ENCODE measurements around the gene RNF144A.

RNF144A gene

GRCh38 chr2:7044253-7045250 is 127.3 kb downstream of the RNF144A start:
- peak; percentile 28 for DNase-seq (ENCODE audit: low read depth)

- no peak for DNase-seq (ENCODE audit: low read depth)
These were observed 128.7 kb downstream of the RNF144A start for GRCh38 chr2:7045601-7046590.

GRCh38 chr2:7047661-7048060 is 130.4 kb downstream of the RNF144A start:
- no peak for DNase-seq (ENCODE audit: low read depth)

- no peak for DNase-seq (ENCODE audit: low read depth)
These were observed 131.6 kb downstream of the RNF144A start for GRCh38 chr2:7048762-7049294.

DNA sequence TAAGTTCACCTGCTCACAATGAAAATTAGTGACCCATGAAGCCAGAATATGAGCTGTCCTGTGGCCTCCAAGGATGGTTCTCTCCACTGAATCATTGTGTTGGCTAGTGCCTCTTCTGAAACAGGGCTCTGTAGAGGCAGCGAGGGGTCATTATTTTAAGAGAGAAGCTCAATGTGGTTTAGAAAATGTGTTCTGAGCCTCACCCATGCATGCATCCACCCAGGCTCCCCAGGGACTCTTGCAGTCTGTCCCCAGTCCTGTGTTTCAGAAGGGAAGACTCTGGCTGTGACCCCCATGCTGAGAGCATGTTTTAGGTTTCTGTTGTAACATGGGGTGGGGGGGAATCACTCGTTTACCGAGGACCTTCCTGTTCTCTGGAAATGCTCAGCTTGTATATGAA is 135.2 kb downstream of the RNF144A start:
- DNase-seq (ENCODE audit: low read depth): no peak

GRCh38 chr2:7053650-7054265 is 136.5 kb downstream of the RNF144A start:
- DNase-seq (ENCODE audit: low read depth): no peak

DNA sequence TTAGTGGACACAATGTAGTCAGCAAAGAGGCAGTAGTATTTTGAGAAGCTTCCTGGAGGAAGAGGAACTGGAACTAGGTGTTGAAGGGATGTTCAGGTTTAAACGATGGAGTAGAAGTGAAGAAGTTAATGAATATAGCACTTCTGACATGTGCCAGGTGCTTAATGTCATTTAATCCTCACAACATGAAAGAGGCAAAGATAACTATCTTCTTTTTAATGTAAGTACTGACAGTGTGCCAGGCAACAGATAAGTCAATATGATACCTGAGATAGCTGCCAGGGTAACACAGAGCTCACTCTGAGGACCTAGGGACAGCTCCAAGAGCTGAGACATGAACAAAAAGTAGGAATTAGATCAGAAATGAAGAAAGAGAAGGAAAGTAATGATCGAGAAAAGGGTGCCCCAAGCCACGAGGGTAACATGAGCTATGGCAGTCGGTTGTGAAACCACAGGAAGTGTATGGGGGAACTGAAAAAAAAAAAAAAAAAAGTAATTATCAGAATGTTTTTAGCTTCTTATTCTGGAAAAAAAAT is 140.7 kb downstream of the RNF144A start:
- no peak for DNase-seq (ENCODE audit: low read depth)

DNA sequence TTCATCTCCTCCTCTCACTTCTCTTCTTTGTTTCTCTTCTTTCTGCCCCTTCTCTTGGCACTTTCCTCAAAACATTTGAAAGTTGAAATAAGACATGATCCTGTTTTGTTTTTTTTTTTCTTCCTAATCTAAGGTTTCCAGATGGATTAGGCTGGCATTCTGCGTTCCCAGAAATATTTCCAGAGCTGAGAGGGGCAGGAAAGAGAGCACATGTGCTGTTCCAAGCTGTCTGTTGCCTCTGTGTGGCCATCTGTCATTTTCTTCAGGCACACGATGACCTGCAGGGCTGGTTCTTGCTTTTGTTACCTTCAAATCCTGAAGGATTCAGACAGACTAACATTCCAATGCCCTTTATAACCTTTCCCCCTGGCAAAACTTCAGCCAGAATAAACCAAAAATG is 142.9 kb downstream of the RNF144A start:
- DNase-seq (ENCODE audit: low read depth): no peak

GRCh38 chr2:7060631-7061449 is 143.6 kb downstream of the RNF144A start:
- DNase-seq (ENCODE audit: low read depth): no peak

- no peak for DNase-seq (ENCODE audit: low read depth)
These were observed 144.2 kb downstream of the RNF144A start for GRCh38 chr2:7061450-7061789.

- no peak for DNase-seq (ENCODE audit: low read depth)
These were observed 144.7 kb downstream of the RNF144A start for GRCh38 chr2:7061921-7062320.

DNA sequence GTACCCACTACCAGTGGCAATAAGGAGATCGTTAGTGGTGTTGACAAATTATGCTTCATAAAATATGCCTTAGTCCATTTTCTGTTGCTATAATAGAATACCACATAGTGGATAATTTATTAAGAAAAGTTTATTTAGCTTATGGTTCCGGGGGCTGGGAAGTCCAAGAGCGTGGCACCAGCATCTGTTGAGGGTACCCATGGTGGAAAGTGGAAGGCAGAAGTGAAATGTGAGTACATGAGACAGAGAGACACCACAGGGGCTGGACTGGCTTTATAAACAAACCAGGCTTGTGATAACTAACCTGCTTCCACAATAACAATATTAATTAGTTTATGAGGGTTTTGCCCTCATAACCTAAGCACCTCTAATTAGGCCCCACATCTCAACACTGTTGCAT is 146.6 kb downstream of the RNF144A start:
- DNase-seq (ENCODE audit: low read depth): no peak

DNA sequence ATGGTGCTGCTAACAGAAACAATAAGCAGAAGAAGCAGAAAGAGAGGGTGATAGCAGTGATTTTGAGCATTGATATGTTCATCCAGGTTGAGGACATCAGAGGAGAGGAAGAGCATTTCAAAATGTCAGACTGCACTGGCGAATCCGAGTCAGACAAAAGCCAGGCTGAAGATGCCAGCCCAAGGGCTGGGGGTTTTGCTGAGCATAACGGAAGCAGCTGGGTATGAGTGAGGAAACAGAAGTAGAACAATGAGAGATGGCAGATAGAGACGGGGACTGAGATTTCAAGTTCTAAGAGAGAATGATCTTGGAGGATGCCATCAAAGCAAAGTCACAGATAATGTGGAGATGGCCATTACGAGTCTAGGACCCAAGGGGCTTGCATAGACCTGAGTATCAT is 151.2 kb downstream of the RNF144A start:
- no peak for DNase-seq (ENCODE audit: low read depth)

DNA sequence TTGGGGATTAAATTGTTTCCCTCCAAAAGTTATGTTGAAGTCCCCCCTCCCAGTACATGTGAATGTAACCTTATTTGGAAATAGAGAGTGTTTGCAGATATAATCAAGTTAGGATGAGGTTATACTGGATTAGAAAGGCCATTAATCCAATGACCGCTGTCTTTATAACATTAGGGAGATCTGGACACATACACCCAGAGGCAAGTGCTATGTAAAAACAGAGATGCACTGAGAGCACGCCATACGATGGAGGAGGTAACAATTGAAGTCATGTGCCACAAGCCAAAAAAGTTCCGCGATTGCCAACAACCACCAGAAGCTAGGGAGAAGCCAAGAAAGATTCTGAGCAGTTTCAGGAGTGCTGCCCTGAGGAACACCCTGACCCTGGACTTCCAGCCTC is 153.3 kb downstream of the RNF144A start:
- no peak for DNase-seq (ENCODE audit: low read depth)

DNA sequence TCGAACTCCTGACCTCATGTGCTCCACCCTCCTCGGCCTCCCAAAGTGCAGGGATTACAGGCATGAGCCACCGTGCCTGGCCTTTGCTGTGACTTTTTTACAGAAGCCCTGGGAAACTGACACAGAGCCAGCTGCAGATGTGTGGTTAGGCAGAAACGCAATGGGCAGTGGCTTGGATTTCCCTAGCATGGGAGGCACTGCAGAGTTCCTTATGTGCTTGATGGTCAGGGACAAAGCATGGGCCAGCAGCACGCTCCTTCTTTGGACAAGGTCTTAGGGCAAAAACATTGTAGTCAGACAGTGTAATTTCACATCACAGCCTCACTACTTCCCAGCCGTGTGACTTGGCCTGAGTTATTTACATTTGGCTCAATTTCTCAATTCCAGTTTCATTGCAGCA is 153.9 kb downstream of the RNF144A start:
- no peak for DNase-seq (ENCODE audit: low read depth)

DNA sequence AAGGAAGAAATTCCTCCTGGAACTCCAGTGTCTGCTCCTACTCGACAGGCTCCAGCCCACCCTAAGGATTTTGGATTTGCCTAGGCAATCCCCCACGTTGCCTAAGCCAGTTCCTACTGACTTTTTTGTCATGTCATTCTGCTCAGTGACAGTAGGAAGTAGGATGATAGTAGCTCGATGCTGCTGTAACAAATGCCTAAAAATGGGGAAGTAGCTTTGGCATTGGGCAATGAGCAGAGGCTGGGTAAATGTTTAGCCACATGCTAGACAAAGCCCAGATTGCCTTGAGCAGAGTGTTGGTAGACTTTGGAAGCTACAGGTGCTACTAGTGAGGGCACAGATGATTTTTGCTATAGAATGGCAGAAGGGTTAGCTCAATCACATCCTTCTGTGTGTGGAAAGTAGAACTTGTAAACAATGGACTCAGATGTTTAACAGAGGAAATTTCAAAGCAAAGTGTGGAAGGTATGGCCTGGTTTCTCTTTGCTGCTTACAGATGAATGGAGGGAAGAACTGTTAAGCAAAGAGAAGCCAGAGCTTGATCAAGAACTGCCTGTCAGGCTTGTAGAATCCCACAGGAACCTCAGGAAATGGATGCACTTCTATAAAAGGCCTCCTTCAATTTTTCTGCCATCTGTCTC is 154.8 kb downstream of the RNF144A start:
- DNase-seq (ENCODE audit: low read depth): no peak

DNA sequence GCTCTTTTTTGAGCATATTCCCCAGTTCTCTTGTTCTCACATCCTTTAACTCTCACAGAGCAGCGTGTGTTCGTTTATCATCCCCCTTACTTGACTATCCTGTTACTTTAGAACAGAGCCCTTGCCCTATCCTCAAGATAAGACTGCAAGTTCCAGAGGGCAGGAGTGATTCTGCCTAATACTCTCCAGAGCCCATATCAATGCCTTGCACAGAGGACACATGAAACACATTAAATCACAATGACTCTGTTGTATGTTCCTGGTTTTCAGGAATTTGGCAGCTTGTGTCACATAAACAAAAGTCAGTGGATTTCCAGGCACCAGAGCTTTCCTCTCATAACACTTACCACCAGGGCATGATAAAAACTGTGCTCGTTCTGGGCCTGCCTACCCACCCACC is 156.7 kb downstream of the RNF144A start:
- no peak for DNase-seq (ENCODE audit: low read depth)

GRCh38 chr2:7075834-7076233 is 158.6 kb downstream of the RNF144A start:
- DNase-seq (ENCODE audit: low read depth): no peak

- DNase-seq (ENCODE audit: low read depth): no peak
These were observed 160.6 kb downstream of the RNF144A start for GRCh38 chr2:7077660-7078267.
